Upper lobe of left lung (tissue), 6 donors: ENCODE results near the gene KIF13A. TPM values are rescaled to one million over a fixed set of nuclear protein-coding genes. Genes with fewer than 3 reads are reported as not detected.

Experiments used
- ATAC-seq, 2 donors: fragments of 200-7000 bp; cut with Tn5 transposase; one replicate each; pipeline ENCODE4 v1.9.1; 2022; ENCODE audit warnings: mild to moderate bottlenecking in 2 of 2, moderate library complexity in 2 of 2; ENCODE audit not compliant: low FRiP score in 2 of 2
- DNase-seq, 2 donors: peaks; one replicate each; pipeline ENCODE4 v3.0.0-alpha.2; 2019 to 2020
- H3K27ac ChIP-seq, 4 donors: fragments of 200-600 bp; sonication (generic); one replicate each; pipeline ENCODE4 v1.5.1; 2016 to 2019
- H3K27me3 ChIP-seq, 4 donors: fragments of 200-600 bp; sonication (generic); one replicate each; pipeline ENCODE4 v1.5.1; 2017 to 2019
- H3K36me3 ChIP-seq, 4 donors: fragments of 200-600 bp; sonication (generic); one replicate each; pipeline ENCODE4 v1.5.1; 2016 to 2019
- H3K4me1 ChIP-seq, 4 donors: fragments of 200-600 bp; sonication (generic); one replicate each; pipeline ENCODE4 v1.5.1; 2018 to 2019
- H3K4me3 ChIP-seq, 4 donors: fragments of 200-600 bp; sonication (generic); one replicate each; pipeline ENCODE4 v1.5.1; 2017 to 2019; ENCODE audit warnings: mild to moderate bottlenecking in 2 of 4, moderate library complexity in 1 of 4
- H3K9me3 ChIP-seq, 4 donors: fragments of 200-600 bp; sonication (generic); one replicate each; pipeline ENCODE4 v1.5.1; 2018 to 2019
- CTCF ChIP-seq, 6 experiments: fragments of 450-650 bp in 4 of 6; fragments of 200-600 bp in 2 of 6; sonication (generic) in 2 of 6; IDR thresholded peaks; one replicate each; pipeline ENCODE4 v1.5.1; 2016 to 2019; ENCODE audit warnings: antibody characterized with exemption in 6 of 6
- EP300 ChIP-seq, 4 donors: sonication (generic); formaldehyde crosslinking; IDR thresholded peaks; one replicate each; pipeline ENCODE4 v1.5.1; 2017; ENCODE audit warnings: antibody characterized with exemption in 4 of 4, control low read depth in 2 of 4
- POLR2A ChIP-seq, 4 donors: fragments of 450-650 bp; IDR thresholded peaks; one replicate each; pipeline ENCODE4 v1.5.1; 2016 to 2017; ENCODE audit warnings: antibody characterized with exemption in 4 of 4, mild to moderate bottlenecking in 2 of 4
- POLR2AphosphoS5 ChIP-seq, 2 donors: sonication (generic); formaldehyde crosslinking; IDR thresholded peaks; one replicate each; pipeline ENCODE4 v1.5.1; 2017; ENCODE audit warnings: antibody characterized with exemption in 2 of 2
- WGBS, 2 donors: methylation state at CpG; one replicate each; pipeline ENCODE4 v1.1.5; 2017 to 2018; 5-methylcytosine and 5-hydroxymethylcytosine counted together
- total RNA-seq, 6 donors: library from RNA; depleted of rRNA in 4 of 6; stranded (reverse); fragments of >200 nt in 4 of 6; gene quantifications; one replicate each; pipeline versions ENCODE4 v1.1.0 to v1.2.1, GENCODE V29; 2016 to 2021
- donor health status: DM: no; HTN: no; CAD: no; lungs with moderate emphysema.
- donor health status: DM: no; HTN: yes; CAD: no; lungs with severe emphysema.

The KIF13A gene
- total RNA-seq, 6 donors from 2014 or later = 35.8 to 59.9 (median 49.0) TPM

DNA sequence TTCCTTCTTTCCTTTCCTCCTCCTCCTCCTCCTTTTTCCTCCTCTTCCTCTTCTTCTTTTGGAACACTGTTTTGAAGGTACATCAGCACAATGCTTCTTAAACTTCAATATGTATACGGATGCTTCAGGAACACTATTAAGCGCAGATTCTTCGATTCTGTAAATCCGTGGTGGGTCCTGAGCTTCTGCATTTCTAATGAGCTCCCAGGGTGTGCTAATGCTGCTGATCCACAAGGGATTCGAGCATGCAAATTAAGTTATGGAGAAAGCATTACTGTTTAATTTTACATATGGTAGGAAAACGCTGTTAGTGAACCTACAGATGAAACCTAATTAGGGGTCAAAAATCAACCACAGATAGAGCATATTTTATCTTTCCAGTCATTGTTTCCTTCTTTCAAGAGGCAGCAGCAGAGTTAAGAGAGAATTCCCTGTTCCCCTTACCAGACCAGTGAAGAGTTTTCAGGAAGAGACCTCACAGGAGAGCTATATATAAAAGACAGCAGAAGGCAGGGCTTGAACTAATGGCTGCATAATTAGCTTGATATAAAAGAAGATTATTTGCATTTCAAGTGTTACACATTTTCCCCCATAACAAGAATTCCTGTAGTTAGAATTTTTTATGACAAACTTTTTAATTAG lies 47.2 kb downstream of the KIF13A start:
- Histone ChIP-seq H3K27me3 (no peaks in the 10 kb centered on the region), H3K36me3 (no peaks in the 10 kb centered on the region), H3K4me1 (peaks cover 0 to 11% (median 3%) of the 10 kb centered on the region in 4 donors), H3K27ac (no peak overlapping the region), H3K4me3 (no peak overlapping the region), H3K9me3 (no peaks in the 10 kb centered on the region)
- 88 to 90% methylated on average over 6 of the region's 6 CpGs for WGBS, 2 donors
- TF ChIP-seq POLR2A (IDR thresholded peaks at IDR 0.05) = no peak
- no peak for TF ChIP-seq CTCF (IDR thresholded peaks at IDR 0.05)
- TF ChIP-seq EP300 (IDR thresholded peaks at IDR 0.05) = no peak
- TF ChIP-seq POLR2AphosphoS5 (IDR thresholded peaks at IDR 0.05) = no peak
- no peak for DNase-seq
- ATAC-seq = no peak

DNA sequence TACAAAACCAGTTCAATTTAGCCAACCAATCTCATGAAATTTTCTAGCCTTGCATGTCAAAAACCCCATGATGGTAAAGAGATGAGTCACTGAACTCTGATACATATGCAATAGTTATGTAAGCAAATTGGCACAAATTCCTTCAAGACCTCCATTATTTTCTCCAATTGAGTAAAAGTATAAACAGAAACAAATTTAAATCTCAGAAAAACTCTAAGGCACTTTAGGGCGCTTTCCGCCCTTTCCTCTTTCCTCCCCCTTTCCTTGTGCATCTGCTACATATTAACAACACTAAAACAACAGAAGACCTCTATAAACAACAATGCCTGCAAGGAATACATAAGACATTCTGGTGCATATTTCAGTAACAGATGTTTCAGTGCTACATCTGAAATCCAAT lies 48.5 kb downstream of the KIF13A start:
- no peaks in the 10 kb centered on the region for H3K36me3 ChIP-seq
- ATAC-seq = no peak
- H3K27me3 ChIP-seq = no peaks in the 10 kb centered on the region
- no peaks in the 10 kb centered on the region for H3K9me3 ChIP-seq
- no peak for DNase-seq
- no peak for TF ChIP-seq POLR2A (IDR thresholded peaks at IDR 0.05)
- no peak for TF ChIP-seq POLR2AphosphoS5 (IDR thresholded peaks at IDR 0.05)
- no peak for TF ChIP-seq CTCF (IDR thresholded peaks at IDR 0.05)
- TF ChIP-seq EP300 (IDR thresholded peaks at IDR 0.05) = no peak
- peaks cover 0 to 23% (median 5%) of the 10 kb centered on the region in 4 donors for H3K4me1 ChIP-seq
- no peak overlapping the region for H3K27ac ChIP-seq
- WGBS, 2 donors = 87 to 93% methylated on average over 2 of the region's 2 CpGs
- H3K4me3 ChIP-seq = no peak overlapping the region

- no peak for DNase-seq
- no peak overlapping the region for H3K27ac ChIP-seq
Observed at GRCh38 chr6:17935188-17936149, 52.0 kb downstream of the KIF13A start.

GRCh38 chr6:17933716-17934115 lies 53.7 kb downstream of the KIF13A start:
- Histone ChIP-seq H3K27ac (peak overlapping the region in 1 of 4 donors; percentile 39), H3K9me3 (no peaks in the 10 kb centered on the region), H3K27me3 (no peaks in the 10 kb centered on the region), H3K36me3 (no peaks in the 10 kb centered on the region), H3K4me3 (no peak overlapping the region), H3K4me1 (peaks cover 37 to 63% (median 47%) of the 10 kb centered on the region in 4 donors)
- ATAC-seq (no peak), DNase-seq (no peak)
- no peak for TF ChIP-seq POLR2AphosphoS5 (IDR thresholded peaks at IDR 0.05)
- TF ChIP-seq POLR2A (IDR thresholded peaks at IDR 0.05) = no peak
- TF ChIP-seq EP300 (IDR thresholded peaks at IDR 0.05) = no peak
- no peak for TF ChIP-seq CTCF (IDR thresholded peaks at IDR 0.05)
- WGBS, 2 donors = 88 to 90% methylated on average over 4 of the region's 4 CpGs

More at GRCh38 chr6:17935188-17936149, 52.0 kb downstream of the KIF13A start:
- WGBS, 2 donors = 55 to 63% methylated on average over 4 to 5 of the region's 5 CpGs
- Histone ChIP-seq H3K4me3 (no peak overlapping the region), H3K27me3 (no peaks in the 10 kb centered on the region), H3K36me3 (no peaks in the 10 kb centered on the region), H3K9me3 (no peaks in the 10 kb centered on the region), H3K4me1 (peaks cover 23 to 46% (median 31%) of the 10 kb centered on the region in 4 donors)
- no peak for TF ChIP-seq POLR2A (IDR thresholded peaks at IDR 0.05)
- TF ChIP-seq EP300 (IDR thresholded peaks at IDR 0.05) = no peak
- no peak for TF ChIP-seq CTCF (IDR thresholded peaks at IDR 0.05)
- TF ChIP-seq POLR2AphosphoS5 (IDR thresholded peaks at IDR 0.05) = no peak
- ATAC-seq = no peak
